B cell (primary cell): ENCODE data around the gene SCP2. TPM values are rescaled to one million over a fixed set of nuclear protein-coding genes. Genes with fewer than 3 reads are reported as not detected.

Source experiments
- ATAC-seq: fragments of 200-7000 bp; cut with Tn5 transposase; one replicate; pipeline ENCODE4 v1.10.0; 2021; ENCODE audit warnings: low read depth, mild to moderate bottlenecking, moderate number of reproducible peaks, moderate library complexity
- CTCF ChIA-PET: fragments of 350-600 bp; sonication (Branson Sonifier 250); formaldehyde crosslinking; loops from one replicate; lab custom pipeline; 2021; ENCODE audit warnings: antibody characterized with exemption, inconsistent platforms; lab: Charles Lee
- POLR2A ChIA-PET: fragments of 350-600 bp; sonication (Branson Sonifier 250); formaldehyde crosslinking; loops from one replicate; lab custom pipeline; 2021; ENCODE audit warnings: antibody characterized with exemption; lab: Charles Lee
- DNase-seq: peaks from one replicate; pipeline ENCODE4 v3.0.0; 2013
- H2AFZ ChIP-seq: 2 replicates; pipeline ENCODE4 v1.6.1; 2012; ENCODE audit warnings: mild to moderate bottlenecking, low read depth, low read length; ENCODE audit not compliant: insufficient read depth, poor library complexity, severe bottlenecking
- H3K27ac ChIP-seq, 2 donors: 1 replicate in 1 of 2; 2 replicates in 1 of 2; pipeline ENCODE4 v1.5.1; 2012 to 2013; ENCODE audit warnings: low read length in 2 of 2, mild to moderate bottlenecking in 2 of 2, moderate library complexity in 1 of 2
- H3K27me3 ChIP-seq, 4 experiments: fragments of 200-600 bp in 1 of 4; sonication (generic) in 1 of 4; replicated peaks in 1 of 4; 1 replicate in 2 of 4; 2 replicates in 2 of 4; pipeline versions ENCODE4 v1.6.1 to v1.7.0; 2013 to 2016; ENCODE audit warnings: low read length in 3 of 4, mild to moderate bottlenecking in 2 of 4, mixed read lengths in 1 of 4, moderate library complexity in 1 of 4; ENCODE audit not compliant: insufficient read depth in 4 of 4, control insufficient read depth in 3 of 4; ENCODE audit errors: control extremely low read depth in 1 of 4
- H3K36me3 ChIP-seq, 2 experiments: replicated peaks in 1 of 2; 1 replicate in 1 of 2; 2 replicates in 1 of 2; pipeline versions ENCODE4 v1.6.1 to v1.7.1; 2013; ENCODE audit warnings: low read length in 1 of 2; ENCODE audit not compliant: insufficient read depth in 2 of 2, control insufficient read depth in 1 of 2; ENCODE audit errors: control extremely low read depth in 1 of 2, extremely low read depth in 1 of 2
- H3K4me1 ChIP-seq, 2 donors: fragments of 200-600 bp in 1 of 2; sonication (generic) in 1 of 2; 1 replicate in 1 of 2; 2 replicates in 1 of 2; pipeline versions ENCODE4 v1.5.1 to v1.6.1; 2013 to 2017; ENCODE audit warnings: low read length in 2 of 2; ENCODE audit not compliant: control insufficient read depth in 2 of 2, insufficient read depth in 2 of 2
- H3K4me2 ChIP-seq: replicated peaks from 2 replicates; pipeline ENCODE3; 2012; ENCODE audit warnings: mild to moderate bottlenecking, low read depth, low read length; ENCODE audit not compliant: poor library complexity, severe bottlenecking
- H3K4me3 ChIP-seq, 5 experiments: fragments of 200-600 bp in 1 of 5; sonication (generic) in 1 of 5; 1 replicate in 3 of 5; 2 replicates in 2 of 5; pipeline versions ENCODE4 v1.5.1 to v1.7.0; 2011 to 2016; ENCODE audit warnings: low read length in 4 of 5, mild to moderate bottlenecking in 4 of 5, low read depth in 2 of 5, control low read depth in 1 of 5, moderate library complexity in 1 of 5; ENCODE audit not compliant: insufficient read depth in 1 of 5; ENCODE audit errors: control extremely low read depth in 1 of 5, extremely low read depth in 1 of 5
- H3K79me2 ChIP-seq: fragments of 200-600 bp; sonication (generic); one replicate; pipeline ENCODE4 v1.6.0; 2016; ENCODE audit warnings: low read length; ENCODE audit not compliant: control insufficient read depth, insufficient read depth
- H3K9ac ChIP-seq: fragments of 200-600 bp; sonication (generic); 2 replicates; pipeline ENCODE4 v1.6.1; 2017; ENCODE audit warnings: mild to moderate bottlenecking, low read length, moderate library complexity
- H3K9me3 ChIP-seq, 3 donors: one replicate each; pipeline versions ENCODE4 v1.6.1 to v1.7.1; 2013; ENCODE audit warnings: low read length in 2 of 3; ENCODE audit not compliant: control insufficient read depth in 2 of 3, insufficient read depth in 1 of 3; ENCODE audit errors: control extremely low read depth in 1 of 3
- H4K20me1 ChIP-seq: 2 replicates; pipeline ENCODE4 v1.6.0; 2012; ENCODE audit warnings: mild to moderate bottlenecking, low read length; ENCODE audit not compliant: insufficient read depth, control insufficient read depth, poor library complexity, severe bottlenecking
- H3K27ac Mint-ChIP-seq: one replicate; pipeline ENCODE4 v1.8.0; 2021; ENCODE audit warnings: mixed read lengths
- H3K27me3 Mint-ChIP-seq: one replicate; pipeline ENCODE4 v1.8.0; 2021; ENCODE audit warnings: mixed read lengths
- H3K4me1 Mint-ChIP-seq: one replicate; pipeline ENCODE4 v1.8.0; 2021; ENCODE audit warnings: mixed read lengths
- H3K4me3 Mint-ChIP-seq: one replicate; pipeline ENCODE4 v1.8.0; 2021; ENCODE audit warnings: mixed read lengths
- H3K9me3 Mint-ChIP-seq: one replicate; pipeline ENCODE4 v1.8.0; 2022; ENCODE audit warnings: mixed read lengths; ENCODE audit not compliant: insufficient read depth
- EZH2 ChIP-seq: IDR thresholded peaks from 2 replicates; pipeline ENCODE4 v1.6.1; 2012; ENCODE audit warnings: borderline replicate concordance, low read depth, mild to moderate bottlenecking, moderate library complexity, low read length; ENCODE audit not compliant: insufficient read depth, poor library complexity, severe bottlenecking
- WGBS: methylation state at CpG from one replicate; pipeline ENCODE4 v1.1.5; 2013; ENCODE audit warnings: missing lambda C conversion rate; ENCODE audit not compliant: insufficient coverage; 5-methylcytosine and 5-hydroxymethylcytosine counted together
- intact Hi-C: fragments of 100-400 bp; cut with micrococcal nuclease; formaldehyde crosslinking; loops from one replicate; pipeline ENCODE4 v1.10.0; 2022
- polyA plus RNA-seq: library from polyadenylated mRNA; depleted of rRNA; stranded (reverse); fragments of >200 nt; gene quantifications from 2 replicates; pipeline ENCODE4 v1.2.3, GENCODE V29; 2012
- total RNA-seq, 2 donors: library from RNA; stranded (reverse); fragments of 120-200 nt in 1 of 2; gene quantifications; 1 replicate in 1 of 2; 2 replicates in 1 of 2; pipeline versions ENCODE4 v1.2.3 to v1.2.4, GENCODE V29; 2013 to 2022
- TF ChIP-seq, protein P1 (sequence below): fragments of 200-600 bp; IDR thresholded peaks from one replicate; pipeline ENCODE4 v1.8.0; 2022; ENCODE audit warnings: antibody characterized with exemption, mild to moderate bottlenecking

The SCP2 gene
- total and polyA plus RNA-seq, 2 donors (not counting 1 experiment from before 2014, with no cell fraction given): 19.4 to 46.6 TPM

DNA sequence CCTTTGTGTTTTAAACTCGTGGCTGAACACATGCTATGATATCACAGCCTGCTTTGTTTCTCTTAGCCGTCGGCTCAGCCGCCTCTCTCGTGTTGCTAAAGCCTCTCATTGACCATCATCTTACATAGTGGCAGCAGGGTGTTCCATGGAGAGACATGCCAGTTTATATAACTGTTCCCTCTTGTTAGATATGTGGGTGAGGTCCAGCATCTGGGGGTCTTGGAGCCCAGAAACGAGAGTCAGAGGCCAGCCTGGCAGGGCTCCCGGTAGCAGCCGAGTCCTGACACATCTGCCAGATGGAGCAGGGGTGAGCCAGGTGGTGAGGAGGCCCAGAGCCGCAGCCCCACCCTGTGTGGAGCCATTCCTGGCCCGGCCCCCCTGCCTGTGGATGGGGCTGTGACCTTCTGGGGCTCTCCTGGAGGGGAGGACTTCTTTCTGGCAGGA lies 146.8 kb downstream of the SCP2 start:
- 94% methylated on average over 7 of the region's 10 CpGs for WGBS
- Histone ChIP-seq H3K4me1 (no peaks in the 10 kb centered on the region), H3K9ac (no peak overlapping the region), H3K4me3 (no peak overlapping the region), H4K20me1 (no peaks in the 10 kb centered on the region), H3K27me3 (no peaks in the 10 kb centered on the region), H3K4me2 (no peak overlapping the region), H3K9me3 (no peaks in the 10 kb centered on the region), H3K27ac (no peak overlapping the region), H3K79me2 (no peaks in the 10 kb centered on the region), H2AFZ (no peak overlapping the region), H3K36me3 (no peaks in the 10 kb centered on the region)
- Mint-ChIP-seq H3K27ac (no peak overlapping the region), H3K27me3 (no peaks in the 10 kb centered on the region), H3K4me1 (no peaks in the 10 kb centered on the region), H3K9me3 (no peaks in the 10 kb centered on the region), H3K4me3 (no peak overlapping the region)
- DNase-seq: no peak
- intact Hi-C loops: no loop called here
- no peak for TF ChIP-seq EZH2
- TF ChIP-seq, protein P1, sequence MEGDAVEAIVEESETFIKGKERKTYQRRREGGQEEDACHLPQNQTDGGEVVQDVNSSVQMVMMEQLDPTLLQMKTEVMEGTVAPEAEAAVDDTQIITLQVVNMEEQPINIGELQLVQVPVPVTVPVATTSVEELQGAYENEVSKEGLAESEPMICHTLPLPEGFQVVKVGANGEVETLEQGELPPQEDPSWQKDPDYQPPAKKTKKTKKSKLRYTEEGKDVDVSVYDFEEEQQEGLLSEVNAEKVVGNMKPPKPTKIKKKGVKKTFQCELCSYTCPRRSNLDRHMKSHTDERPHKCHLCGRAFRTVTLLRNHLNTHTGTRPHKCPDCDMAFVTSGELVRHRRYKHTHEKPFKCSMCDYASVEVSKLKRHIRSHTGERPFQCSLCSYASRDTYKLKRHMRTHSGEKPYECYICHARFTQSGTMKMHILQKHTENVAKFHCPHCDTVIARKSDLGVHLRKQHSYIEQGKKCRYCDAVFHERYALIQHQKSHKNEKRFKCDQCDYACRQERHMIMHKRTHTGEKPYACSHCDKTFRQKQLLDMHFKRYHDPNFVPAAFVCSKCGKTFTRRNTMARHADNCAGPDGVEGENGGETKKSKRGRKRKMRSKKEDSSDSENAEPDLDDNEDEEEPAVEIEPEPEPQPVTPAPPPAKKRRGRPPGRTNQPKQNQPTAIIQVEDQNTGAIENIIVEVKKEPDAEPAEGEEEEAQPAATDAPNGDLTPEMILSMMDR: no peak
- POLR2A ChIA-PET: no interaction called here
- CTCF ChIA-PET: no interaction called here
- no peak for ATAC-seq

DNA sequence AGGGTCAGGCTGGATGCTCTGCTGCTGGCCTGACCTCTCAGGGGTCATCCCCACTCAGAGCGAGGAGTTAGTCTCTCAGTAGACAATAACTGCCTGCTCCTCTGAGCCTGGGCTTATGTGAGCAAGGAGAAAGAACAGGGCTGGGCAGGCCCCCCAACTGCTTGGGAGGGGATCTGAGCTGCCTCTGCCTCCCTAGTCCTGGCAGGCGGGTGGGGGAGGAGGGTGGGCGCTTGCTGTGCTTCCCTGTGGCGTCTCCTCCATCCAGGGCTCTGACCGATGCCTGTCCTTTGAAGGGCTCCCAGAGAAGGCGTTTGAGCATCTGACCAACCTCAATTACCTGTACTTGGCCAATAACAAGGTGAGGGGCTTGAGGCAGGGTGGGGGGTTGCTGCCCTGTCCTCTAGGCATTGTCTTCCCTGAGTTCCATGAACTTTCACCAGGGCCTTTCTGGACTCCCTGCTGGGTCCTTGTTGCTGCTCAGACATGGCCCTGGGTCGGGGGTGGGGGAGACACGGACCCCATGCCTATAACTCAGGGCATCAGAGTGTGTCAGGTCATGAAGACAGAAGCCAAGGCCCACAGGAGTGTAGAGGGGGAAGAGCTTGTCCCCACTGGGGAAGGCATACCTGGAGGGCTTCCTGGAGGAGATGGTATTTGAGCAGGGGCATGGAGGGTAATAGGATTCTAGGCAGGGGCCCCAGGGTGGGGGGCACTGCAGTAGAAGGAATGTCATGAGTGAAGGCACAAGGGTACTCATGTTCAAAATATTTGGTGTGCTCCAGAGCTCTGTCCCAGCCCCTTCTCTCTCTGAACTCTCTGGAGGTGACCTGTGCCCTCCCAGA lies 147.5 kb downstream of the SCP2 start:
- CTCF ChIA-PET: no interaction called here
- Histone ChIP-seq H3K4me1 (no peaks in the 10 kb centered on the region), H3K4me3 (no peak overlapping the region), H4K20me1 (no peaks in the 10 kb centered on the region), H3K9ac (no peak overlapping the region), H3K79me2 (no peaks in the 10 kb centered on the region), H3K4me2 (no peak overlapping the region), H3K27ac (no peak overlapping the region), H3K36me3 (no peaks in the 10 kb centered on the region), H3K9me3 (no peaks in the 10 kb centered on the region), H3K27me3 (no peaks in the 10 kb centered on the region), H2AFZ (no peak overlapping the region)
- POLR2A ChIA-PET: no interaction called here
- TF ChIP-seq, protein P1: no peak
- TF ChIP-seq EZH2: no peak
- Mint-ChIP-seq H3K27ac (no peak overlapping the region), H3K4me3 (no peak overlapping the region), H3K27me3 (no peaks in the 10 kb centered on the region), H3K9me3 (no peaks in the 10 kb centered on the region), H3K4me1 (no peaks in the 10 kb centered on the region)
- intact Hi-C loops: no loop called here
- ATAC-seq: no peak
- WGBS: 93% methylated on average over 5 of the region's 8 CpGs
- no peak for DNase-seq
